K562 (cell line): ENCODE data around the gene ABHD12. TPM values are rescaled to one million over a fixed set of nuclear protein-coding genes. Genes with fewer than 3 reads are reported as not detected.

Experiments
- ELK3 ChIP-seq: fragments of 450-650 bp; formaldehyde crosslinking; IDR thresholded peaks from 2 replicates; pipeline ENCODE4 v1.4.0; 2020; ENCODE audit warnings: mild to moderate bottlenecking
- ETV6 ChIP-seq, 3 experiments: fragments of 150-350 bp in 1 of 3; sonication (generic) in 1 of 3; formaldehyde crosslinking in 1 of 3; IDR thresholded peaks; 2 replicates each; pipeline versions ENCODE4 v1.6.1 to v1.8.0; 2014 to 2022; ENCODE audit warnings: borderline replicate concordance in 2 of 3, low read depth in 2 of 3, antibody characterized with exemption in 1 of 3, low read length in 1 of 3, mild to moderate bottlenecking in 1 of 3, missing genetic modification reagents in 1 of 3
- NR4A1 ChIP-seq, 2 experiments: fragments of 250-450 bp in 1 of 2; fragments of 450-650 bp in 1 of 2; sonication (Bioruptor Pico) in 1 of 2; IDR thresholded peaks; 2 replicates each; pipeline versions ENCODE4 v1.4.0 to v1.6.1; 2016 to 2020; ENCODE audit warnings: mild to moderate bottlenecking in 2 of 2, missing compliant biosample characterization in 1 of 2, missing genetic modification characterization in 1 of 2, moderate library complexity in 1 of 2
- REST ChIP-seq, 2 experiments: fragments of 450-650 bp; formaldehyde crosslinking in 1 of 2; IDR thresholded peaks; 2 replicates each; pipeline versions ENCODE4 v1.4.0 to v1.6.1; 2014 to 2020; ENCODE audit warnings: mild to moderate bottlenecking in 2 of 2, borderline replicate concordance in 1 of 2, low read depth in 1 of 2
- TAF1 ChIP-seq: IDR thresholded peaks from 2 replicates; pipeline ENCODE4 v1.6.1; 2011; ENCODE audit warnings: mild to moderate bottlenecking, low read length, moderate library complexity; ENCODE audit not compliant: insufficient read depth, control insufficient read depth, severe bottlenecking; ENCODE audit errors: extremely low read depth
- ZNF239 ChIP-seq: fragments of 250-450 bp; sonication (Bioruptor Pico); IDR thresholded peaks from 2 replicates; pipeline ENCODE4 v1.4.0; 2020; ENCODE audit warnings: mild to moderate bottlenecking
- ZNF77 ChIP-seq: fragments of 250-450 bp; sonication (Bioruptor Pico); IDR thresholded peaks from 2 replicates; pipeline ENCODE4 v1.5.0; 2020
- polyA plus RNA-seq, 8 experiments: library from polyadenylated mRNA; depleted of rRNA in 4 of 8; stranded (reverse) in 5 of 8; unstranded in 3 of 8; fragments of >200 nt; fragmentation: Nextera tagmentation in 2 of 8; fragmentation: Illumina TruSeq in 1 of 8; extraction: Ambion mirVana in 2 of 8; extraction: Trizol in 1 of 8; gene quantifications; 2 replicates each; pipeline versions ENCODE4 v1.2.1 to v1.2.3, GENCODE V29; 2011 to 2014; ENCODE audit warnings: inconsistent platforms in 1 of 8, missing spikeins in 1 of 8
- total RNA-seq, 7 experiments: library from RNA; depleted of rRNA in 6 of 7; stranded (reverse); fragments of >200 nt in 6 of 7; fragmentation: Illumina TruSeq in 2 of 7; extraction: Trizol in 2 of 7; gene quantifications; 2 replicates each; pipeline versions ENCODE4 v1.2.1 to v1.2.3, GENCODE V29; 2011 to 2021; ENCODE audit warnings: low replicate concordance in 1 of 7

ABHD12 gene
- total and polyA plus RNA-seq, 9 of the 15 experiments (the other 6 are each of a cell fraction or from before 2014, with no cell fraction given), result 0.65 to 15.6 (median 9.1) TPM

DNA sequence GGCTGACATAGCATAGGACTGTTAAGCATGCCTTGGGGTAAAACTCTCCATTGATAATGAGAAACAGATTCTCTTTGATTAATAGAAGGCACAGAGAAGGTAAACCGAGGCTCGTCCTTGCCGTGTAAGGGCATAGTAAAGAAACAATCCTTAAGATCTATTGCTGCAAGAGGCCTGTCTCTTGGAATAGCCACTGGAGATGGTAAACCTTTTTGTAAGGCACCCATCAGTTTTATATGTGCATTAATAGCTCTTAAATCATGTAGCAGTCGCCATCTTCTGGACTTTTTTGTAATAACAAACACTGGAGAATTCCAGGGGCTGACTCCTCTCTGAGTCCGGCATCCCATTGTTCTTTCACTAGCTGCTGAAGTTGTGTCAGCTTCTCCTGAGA is 8.4 kb upstream of the ABHD12 start (continued):
- TF ChIP-seq NR4A1 (CRISPR knock-in tag; IDR thresholded peaks at IDR 0.05), result no peak
- no peak for TF ChIP-seq NR4A1 (tag; IDR thresholded peaks at IDR 0.05)
- TF ChIP-seq REST (IDR thresholded peaks at IDR 0.05; ENCODE audit: borderline replicate concordance), result peak; percentile 73; the same call in 1 of the 2 replicates
- TF ChIP-seq REST (CRISPR knock-in tag; IDR thresholded peaks at IDR 0.05; ENCODE audit: low read depth), result no peak
- TF ChIP-seq TAF1, result no peak
- no peak for TF ChIP-seq ZNF239
- no peak for TF ChIP-seq ZNF77 (CRISPR knock-in tag)
- TF ChIP-seq ELK3, result no peak
- TF ChIP-seq ETV6 (IDR thresholded peaks at IDR 0.05; ENCODE audit: borderline replicate concordance in 1 of 2, low read depth in 2 of 2, low read length in 1 of 2), result no peak
- TF ChIP-seq ETV6 (CRISPR knock-in tag; IDR thresholded peaks at IDR 0.05; ENCODE audit: borderline replicate concordance), result no peak
